GM21447 (cell line): ENCODE data around the gene GBP1.
"Not testable (repeated sequence)": the region's sequence is repeated elsewhere in the genome, so short reads cannot be mapped to it uniquely, and the experiment has no call there.

Source experiments
- ATAC-seq: cut with Tn5 transposase; IDR thresholded peaks from one replicate; pipeline ENCODE4 v1.9.1; 2021; ENCODE audit not compliant: unreplicated experiment

The GBP1 gene

GRCh38 chr1:89018318-89018717 lies 46.7 kb downstream of the GBP1 start:
- not testable (repeated sequence) for ATAC-seq

- ATAC-seq, result no peak
These were observed 56.5 kb downstream of the GBP1 start for GRCh38 chr1:89008511-89008910.

- ATAC-seq, result no peak
These were observed 59.5 kb downstream of the GBP1 start for GRCh38 chr1:89005286-89006151.
